Measurements from ENCODE around the gene SUN1.

GRCh38 chr7:833601-834258, 1.5 kb downstream of the SUN1 start:
- TF ChIP-seq CTCF (IDR thresholded peaks at IDR 0.05) (no peak), POLR2A (IDR thresholded peaks at IDR 0.05) (no peak), POLR2AphosphoS5 (IDR thresholded peaks at IDR 0.05) (no peak)

Data from breast epithelium (tissue), 3 donors.